Smooth muscle cell (in vitro differentiated cells): ENCODE measurements around the gene SP2. TPM values are rescaled to one million over a fixed set of nuclear protein-coding genes. Genes with fewer than 3 reads are reported as not detected.

ENCODE experiments used
- DNase-seq: peaks from one replicate; lab custom pipeline; 2025; ENCODE audit not compliant: unreplicated experiment; lab: John Stamatoyannopoulos, UW
- H2AFZ ChIP-seq: fragments of 200-600 bp; sonication (generic); 2 replicates; pipeline ENCODE4 v1.6.0; 2016; ENCODE audit warnings: antibody characterized with exemption, low read depth, mild to moderate bottlenecking
- H3F3A ChIP-seq: fragments of 200-600 bp; sonication (generic); 2 replicates; pipeline ENCODE4 v1.6.0; 2017; ENCODE audit warnings: antibody characterized with exemption, low read depth
- H3K27ac ChIP-seq: fragments of 200-600 bp; sonication (generic); 2 replicates; pipeline ENCODE4 v1.5.1; 2016; ENCODE audit warnings: low read depth, mild to moderate bottlenecking
- H3K27me3 ChIP-seq: fragments of 200-600 bp; sonication (generic); 2 replicates; pipeline ENCODE4 v1.6.1; 2016; ENCODE audit warnings: low read depth, mild to moderate bottlenecking
- H3K36me3 ChIP-seq: fragments of 200-600 bp; sonication (generic); 2 replicates; pipeline ENCODE4 v1.5.1; 2016; ENCODE audit warnings: low read depth
- H3K4me1 ChIP-seq: fragments of 200-600 bp; sonication (generic); 2 replicates; pipeline ENCODE4 v1.5.1; 2016; ENCODE audit warnings: low read depth
- H3K4me2 ChIP-seq: fragments of 200-600 bp; sonication (generic); 2 replicates; pipeline ENCODE4 v1.6.0; 2016; ENCODE audit warnings: mild to moderate bottlenecking
- H3K4me3 ChIP-seq: fragments of 200-600 bp; sonication (generic); 2 replicates; pipeline ENCODE4 v1.5.1; 2016; ENCODE audit warnings: mild to moderate bottlenecking
- H3K79me2 ChIP-seq: fragments of 200-600 bp; sonication (generic); 2 replicates; pipeline ENCODE4 v1.6.0; 2016; ENCODE audit warnings: low read depth, mild to moderate bottlenecking
- H3K9ac ChIP-seq: fragments of 200-600 bp; sonication (generic); 2 replicates; pipeline ENCODE4 v1.6.0; 2016; ENCODE audit warnings: low read depth
- H3K9me3 ChIP-seq: fragments of 200-600 bp; sonication (generic); replicated peaks from 2 replicates; pipeline ENCODE4 v1.5.1; 2016; ENCODE audit warnings: low read depth
- H4K20me1 ChIP-seq: fragments of 200-600 bp; sonication (generic); 2 replicates; pipeline ENCODE4 v1.6.0; 2016; ENCODE audit warnings: low read depth
- WGBS: methylation state at CpG from one replicate; pipeline ENCODE4 v1.1.7; 2016; ENCODE audit warnings: low lambda C conversion rate; 5-methylcytosine and 5-hydroxymethylcytosine counted together
- polyA plus RNA-seq: library from polyadenylated mRNA; unstranded; fragments of >200 nt; fragmentation: Nextera tagmentation; extraction: Ambion mirVana; gene quantifications from 2 replicates; pipeline ENCODE4 v1.2.1, GENCODE V29; 2016
- total RNA-seq: library from RNA; depleted of rRNA; stranded (reverse); fragments of >200 nt; gene quantifications from 2 replicates; pipeline ENCODE4 v1.2.3, GENCODE V29; 2014
- TF ChIP-seq, protein P1 (sequence below): fragments of 200-600 bp; sonication (generic); IDR thresholded peaks from 2 replicates; pipeline ENCODE4 v1.5.1; 2017; ENCODE audit warnings: borderline replicate concordance, mild to moderate bottlenecking, antibody characterized with exemption; ENCODE audit not compliant: insufficient read depth, poor library complexity, severe bottlenecking

The SP2 gene
- total and polyA plus RNA-seq, 2 experiments from 2014 or later = 2.4 to 9.0 TPM

DNA sequence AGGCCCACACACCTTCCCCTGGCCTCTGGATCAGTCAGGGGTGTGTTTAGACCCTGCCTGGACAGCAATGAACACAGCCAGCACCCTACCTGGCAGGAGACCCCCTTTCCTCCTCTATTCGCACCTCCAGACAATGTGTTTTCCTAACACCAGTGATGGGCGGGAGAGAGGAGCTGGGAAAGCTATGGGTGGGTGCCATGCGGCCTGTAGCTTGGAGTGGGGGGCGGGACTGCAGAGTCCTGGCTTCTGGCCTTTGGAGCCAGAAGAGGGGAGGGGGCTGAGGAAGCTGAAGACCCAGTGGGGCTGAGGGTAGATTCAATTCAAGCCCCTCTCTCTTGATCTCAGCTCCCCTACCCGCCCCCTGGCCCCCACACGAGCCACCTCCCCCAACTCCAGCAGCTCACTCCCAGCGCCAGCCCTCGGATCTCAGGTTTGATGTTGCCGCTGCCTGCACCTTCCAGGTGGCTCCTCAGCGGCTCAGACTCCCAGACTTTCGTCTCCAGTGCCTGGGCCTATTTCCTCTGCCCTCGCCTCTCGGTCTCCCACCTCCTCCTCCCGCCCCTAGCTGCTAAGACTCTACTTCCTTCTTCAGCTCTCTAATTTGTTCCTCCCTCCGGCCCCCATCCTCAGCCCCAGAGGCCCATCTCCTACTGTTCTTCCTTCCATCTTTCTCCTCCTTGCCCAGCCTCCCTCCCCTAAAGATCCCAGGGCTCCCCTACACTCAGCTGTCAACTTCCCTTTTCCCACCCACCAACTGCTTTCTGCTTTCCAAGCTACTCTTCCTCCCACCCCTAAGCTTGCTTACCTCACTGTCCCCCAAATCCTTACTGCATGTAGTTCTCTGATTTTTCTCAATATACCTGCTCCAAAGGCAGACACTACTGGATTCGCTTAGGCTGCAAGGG, 38.2 kb upstream of the SP2 start:
- Histone ChIP-seq H3K27ac (no peak overlapping the region), H3K4me3 (no peak overlapping the region), H3K27me3 (no peaks in the 10 kb centered on the region), H3F3A (no peaks in the 10 kb centered on the region), H3K79me2 (no peaks in the 10 kb centered on the region), H3K4me2 (no peak overlapping the region), H3K9me3 (no peaks in the 10 kb centered on the region), H3K9ac (no peak overlapping the region), H2AFZ (no peak overlapping the region), H4K20me1 (no peaks in the 10 kb centered on the region), H3K4me1 (no peaks in the 10 kb centered on the region), H3K36me3 (no peaks in the 10 kb centered on the region)
- TF ChIP-seq, protein P1, sequence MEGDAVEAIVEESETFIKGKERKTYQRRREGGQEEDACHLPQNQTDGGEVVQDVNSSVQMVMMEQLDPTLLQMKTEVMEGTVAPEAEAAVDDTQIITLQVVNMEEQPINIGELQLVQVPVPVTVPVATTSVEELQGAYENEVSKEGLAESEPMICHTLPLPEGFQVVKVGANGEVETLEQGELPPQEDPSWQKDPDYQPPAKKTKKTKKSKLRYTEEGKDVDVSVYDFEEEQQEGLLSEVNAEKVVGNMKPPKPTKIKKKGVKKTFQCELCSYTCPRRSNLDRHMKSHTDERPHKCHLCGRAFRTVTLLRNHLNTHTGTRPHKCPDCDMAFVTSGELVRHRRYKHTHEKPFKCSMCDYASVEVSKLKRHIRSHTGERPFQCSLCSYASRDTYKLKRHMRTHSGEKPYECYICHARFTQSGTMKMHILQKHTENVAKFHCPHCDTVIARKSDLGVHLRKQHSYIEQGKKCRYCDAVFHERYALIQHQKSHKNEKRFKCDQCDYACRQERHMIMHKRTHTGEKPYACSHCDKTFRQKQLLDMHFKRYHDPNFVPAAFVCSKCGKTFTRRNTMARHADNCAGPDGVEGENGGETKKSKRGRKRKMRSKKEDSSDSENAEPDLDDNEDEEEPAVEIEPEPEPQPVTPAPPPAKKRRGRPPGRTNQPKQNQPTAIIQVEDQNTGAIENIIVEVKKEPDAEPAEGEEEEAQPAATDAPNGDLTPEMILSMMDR = no peak
- DNase-seq = no peak
- WGBS = 58% methylated on average over 16 of the region's 16 CpGs

DNA sequence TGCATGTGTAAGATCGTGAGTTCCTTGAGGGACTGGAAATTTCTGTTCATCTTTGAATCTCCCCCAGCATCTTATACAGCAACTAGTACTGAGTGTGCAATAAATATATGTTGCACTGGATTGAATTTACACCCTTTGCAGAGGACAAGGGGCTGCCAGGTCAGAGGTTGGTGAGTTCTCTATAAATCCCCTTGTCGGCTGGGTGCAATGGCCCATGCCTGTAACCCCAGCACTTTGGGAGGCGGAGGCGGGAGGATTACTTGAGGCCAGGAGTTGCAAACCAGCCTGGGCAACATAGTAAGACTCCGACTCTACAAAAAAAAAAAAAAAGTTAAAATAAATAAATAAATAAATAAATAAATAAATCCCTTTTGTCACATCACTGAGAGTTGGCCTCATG, 35.6 kb upstream of the SP2 start:
- Histone ChIP-seq H3K79me2 (no peaks in the 10 kb centered on the region), H3K27ac (no peak overlapping the region), H3K4me2 (no peak overlapping the region), H3K9me3 (no peaks in the 10 kb centered on the region), H3K36me3 (no peaks in the 10 kb centered on the region), H3K4me3 (no peak overlapping the region), H3K9ac (no peak overlapping the region), H3F3A (no peaks in the 10 kb centered on the region), H3K4me1 (no peaks in the 10 kb centered on the region), H2AFZ (no peak overlapping the region), H4K20me1 (no peaks in the 10 kb centered on the region), H3K27me3 (no peaks in the 10 kb centered on the region)
- DNase-seq = no peak
- TF ChIP-seq, protein P1 = no peak
- WGBS = 95% methylated on average over 5 of the region's 5 CpGs

DNA sequence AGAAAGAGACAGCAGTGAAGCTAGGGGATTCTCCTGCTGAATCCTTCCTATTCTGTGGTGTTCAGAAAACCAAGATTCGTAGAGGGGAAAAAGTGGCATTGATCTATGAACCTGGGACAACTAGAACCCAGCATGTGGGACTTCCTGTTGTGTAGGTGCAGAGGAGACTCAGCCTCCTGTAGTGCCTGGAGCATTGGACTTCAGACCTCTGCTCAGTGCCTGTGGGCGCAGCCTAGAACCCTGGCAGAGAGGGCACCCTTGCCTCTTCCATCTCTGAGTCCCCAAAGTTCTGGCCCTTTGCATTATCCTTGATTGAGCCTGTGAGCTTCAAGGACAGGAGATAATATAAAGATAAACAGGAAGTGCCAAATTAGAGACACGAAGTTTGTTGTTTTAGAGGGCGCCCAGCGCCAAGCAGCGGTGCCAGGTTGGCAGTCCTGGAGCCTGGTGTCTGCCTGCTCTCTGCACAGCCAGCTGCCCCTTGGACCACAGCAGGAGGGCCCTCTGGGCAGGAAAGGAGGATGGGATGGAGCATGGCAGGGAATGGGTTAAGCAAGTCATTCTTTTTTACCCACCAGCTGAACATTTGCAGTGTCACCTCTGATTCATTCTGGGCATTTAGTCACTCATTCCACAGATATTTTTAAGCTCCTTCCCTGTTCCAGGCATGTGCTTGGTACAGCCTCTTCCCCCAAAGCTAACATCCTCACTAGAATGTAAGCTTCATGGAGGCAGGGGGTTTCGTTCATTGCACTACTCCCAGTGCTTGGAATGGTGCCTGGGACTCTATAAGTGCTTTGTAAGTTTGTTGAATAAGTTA, 33.2 kb upstream of the SP2 start:
- H3K27ac ChIP-seq = peak overlapping the region; percentile 77
- peak overlapping the region; percentile 61 for H3K4me2 ChIP-seq
- H3F3A ChIP-seq = no peaks in the 10 kb centered on the region
- no peaks in the 10 kb centered on the region for H4K20me1 ChIP-seq
- H3K4me1 ChIP-seq = no peaks in the 10 kb centered on the region
- WGBS = 74% methylated on average over 7 of the region's 7 CpGs
- H3K36me3 ChIP-seq = no peaks in the 10 kb centered on the region
- no peak overlapping the region for H3K4me3 ChIP-seq
- peak overlapping the region; percentile 72 for H2AFZ ChIP-seq
- peak overlapping the region; percentile 36 for H3K9ac ChIP-seq
- H3K79me2 ChIP-seq = no peaks in the 10 kb centered on the region
- DNase-seq = no peak
- TF ChIP-seq, protein P1 = no peak
- no peaks in the 10 kb centered on the region for H3K27me3 ChIP-seq
- no peaks in the 10 kb centered on the region for H3K9me3 ChIP-seq
